ENCODE measurements around the gene MAN2C1.

GRCh38 chr15:75397494-75397893 is 29.1 kb upstream of the MAN2C1 start:
- TF ChIP-seq, protein P1, sequence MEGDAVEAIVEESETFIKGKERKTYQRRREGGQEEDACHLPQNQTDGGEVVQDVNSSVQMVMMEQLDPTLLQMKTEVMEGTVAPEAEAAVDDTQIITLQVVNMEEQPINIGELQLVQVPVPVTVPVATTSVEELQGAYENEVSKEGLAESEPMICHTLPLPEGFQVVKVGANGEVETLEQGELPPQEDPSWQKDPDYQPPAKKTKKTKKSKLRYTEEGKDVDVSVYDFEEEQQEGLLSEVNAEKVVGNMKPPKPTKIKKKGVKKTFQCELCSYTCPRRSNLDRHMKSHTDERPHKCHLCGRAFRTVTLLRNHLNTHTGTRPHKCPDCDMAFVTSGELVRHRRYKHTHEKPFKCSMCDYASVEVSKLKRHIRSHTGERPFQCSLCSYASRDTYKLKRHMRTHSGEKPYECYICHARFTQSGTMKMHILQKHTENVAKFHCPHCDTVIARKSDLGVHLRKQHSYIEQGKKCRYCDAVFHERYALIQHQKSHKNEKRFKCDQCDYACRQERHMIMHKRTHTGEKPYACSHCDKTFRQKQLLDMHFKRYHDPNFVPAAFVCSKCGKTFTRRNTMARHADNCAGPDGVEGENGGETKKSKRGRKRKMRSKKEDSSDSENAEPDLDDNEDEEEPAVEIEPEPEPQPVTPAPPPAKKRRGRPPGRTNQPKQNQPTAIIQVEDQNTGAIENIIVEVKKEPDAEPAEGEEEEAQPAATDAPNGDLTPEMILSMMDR (IDR thresholded peaks at IDR 0.05), result no peak
- TF ChIP-seq POLR2A (IDR thresholded peaks at IDR 0.05), result no peak

Measured in breast epithelium (tissue), 3 donors.